ENCODE results near the gene ZNRF2.
"Not testable (repeated sequence)": the region's sequence is repeated elsewhere in the genome, so short reads cannot be mapped to it uniquely, and the experiment has no call there.

- TF ChIP-seq, protein P1, sequence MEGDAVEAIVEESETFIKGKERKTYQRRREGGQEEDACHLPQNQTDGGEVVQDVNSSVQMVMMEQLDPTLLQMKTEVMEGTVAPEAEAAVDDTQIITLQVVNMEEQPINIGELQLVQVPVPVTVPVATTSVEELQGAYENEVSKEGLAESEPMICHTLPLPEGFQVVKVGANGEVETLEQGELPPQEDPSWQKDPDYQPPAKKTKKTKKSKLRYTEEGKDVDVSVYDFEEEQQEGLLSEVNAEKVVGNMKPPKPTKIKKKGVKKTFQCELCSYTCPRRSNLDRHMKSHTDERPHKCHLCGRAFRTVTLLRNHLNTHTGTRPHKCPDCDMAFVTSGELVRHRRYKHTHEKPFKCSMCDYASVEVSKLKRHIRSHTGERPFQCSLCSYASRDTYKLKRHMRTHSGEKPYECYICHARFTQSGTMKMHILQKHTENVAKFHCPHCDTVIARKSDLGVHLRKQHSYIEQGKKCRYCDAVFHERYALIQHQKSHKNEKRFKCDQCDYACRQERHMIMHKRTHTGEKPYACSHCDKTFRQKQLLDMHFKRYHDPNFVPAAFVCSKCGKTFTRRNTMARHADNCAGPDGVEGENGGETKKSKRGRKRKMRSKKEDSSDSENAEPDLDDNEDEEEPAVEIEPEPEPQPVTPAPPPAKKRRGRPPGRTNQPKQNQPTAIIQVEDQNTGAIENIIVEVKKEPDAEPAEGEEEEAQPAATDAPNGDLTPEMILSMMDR (conservative IDR thresholded peaks at IDR 0.05), result not testable (repeated sequence)
- TF ChIP-seq ZFX (IDR thresholded peaks at IDR 0.05), result not testable (repeated sequence)
Measured at GRCh38 chr7:30290317-30290716, 5.9 kb downstream of the ZNRF2 start.

Data from C4-2B (cell line).